Erythroblast (primary cell): ENCODE measurements around the gene CDCP2.

Source experiments
- GATA1 ChIP-seq: IDR thresholded peaks from 2 replicates; pipeline ENCODE4 v1.6.1; 2011; ENCODE audit warnings: low read depth, mild to moderate bottlenecking, control low read depth, low read length, moderate library complexity
- POLR2A ChIP-seq: IDR thresholded peaks from 2 replicates; pipeline ENCODE4 v1.6.1; 2011; ENCODE audit warnings: mild to moderate bottlenecking, low read length

- no peak for TF ChIP-seq POLR2A
- TF ChIP-seq GATA1, result no peak
These were observed 15.2 kb downstream of the CDCP2 start for GRCh38 chr1:54137534-54138061.
